Progenitor cell of endocrine pancreas (in vitro differentiated cells): ENCODE results near the gene ADAP1. TPM values are rescaled to one million over a fixed set of nuclear protein-coding genes. Genes with fewer than 3 reads are reported as not detected.
A peak's percentile ranks its signal among the peaks of the same experiment; 100 is the strongest.
"Not testable (repeated sequence)": the region's sequence is repeated elsewhere in the genome, so short reads cannot be mapped to it uniquely, and the experiment has no call there.

Experiments
- DNase-seq: peaks from one replicate; pipeline ENCODE4 v3.0.0; 2021; ENCODE audit warnings: low spot score; ENCODE audit not compliant: unreplicated experiment
- H3K27ac Mint-ChIP-seq: 2 replicates; pipeline ENCODE4 v1.8.0; 2021; ENCODE audit warnings: mild to moderate bottlenecking, moderate library complexity, mixed read lengths
- H3K27me3 Mint-ChIP-seq: 2 replicates; pipeline ENCODE4 v1.8.0; 2021; ENCODE audit warnings: mixed read lengths
- H3K36me3 Mint-ChIP-seq: 2 replicates; pipeline ENCODE4 v1.8.0; 2022; ENCODE audit warnings: mixed read lengths; ENCODE audit not compliant: insufficient read depth
- H3K4me1 Mint-ChIP-seq: 2 replicates; pipeline ENCODE4 v1.8.0; 2021; ENCODE audit warnings: low read depth, mixed read lengths
- H3K4me3 Mint-ChIP-seq: 2 replicates; pipeline ENCODE4 v1.8.0; 2021; ENCODE audit warnings: low read depth, mild to moderate bottlenecking, moderate library complexity, mixed read lengths
- H3K9me3 Mint-ChIP-seq: 2 replicates; pipeline ENCODE4 v1.8.0; 2021; ENCODE audit warnings: low read depth, mixed read lengths
- CTCF ChIP-seq: fragments of 200-600 bp; sonication (generic); IDR thresholded peaks from one replicate; pipeline ENCODE4 v1.5.0; 2021; ENCODE audit warnings: antibody characterized with exemption, mild to moderate bottlenecking; ENCODE audit not compliant: unreplicated experiment
- total RNA-seq: library from RNA; stranded (reverse); gene quantifications from 2 replicates; pipeline ENCODE4 v1.2.1, GENCODE V29; 2021

Gene ADAP1
- total RNA-seq, 1 donor from 2014 or later: 10.3 TPM

- DNase-seq: no peak
- no peaks in the 10 kb centered on the region for H3K9me3 Mint-ChIP-seq
- H3K36me3 Mint-ChIP-seq: peaks cover 22% of the 10 kb centered on the region
- no peaks in the 10 kb centered on the region for H3K27me3 Mint-ChIP-seq
- H3K4me1 Mint-ChIP-seq: peaks cover 7% of the 10 kb centered on the region
- H3K4me3 Mint-ChIP-seq: no peak overlapping the region
- no peak overlapping the region for H3K27ac Mint-ChIP-seq
- TF ChIP-seq CTCF: no peak
These were observed 80.3 kb downstream of the ADAP1 start for GRCh38 chr7:874031-874749.

- peaks cover 5% of the 10 kb centered on the region for H3K4me1 Mint-ChIP-seq
- H3K27me3 Mint-ChIP-seq: no peaks in the 10 kb centered on the region
- peak; percentile 49 for DNase-seq
- no peak overlapping the region for H3K4me3 Mint-ChIP-seq
- peaks cover 24% of the 10 kb centered on the region for H3K36me3 Mint-ChIP-seq
- peak; percentile 85 for TF ChIP-seq CTCF
- H3K9me3 Mint-ChIP-seq: no peaks in the 10 kb centered on the region
- peak overlapping the region; percentile 64 for H3K27ac Mint-ChIP-seq
These were observed 81.0 kb downstream of the ADAP1 start for GRCh38 chr7:873367-874002.

GRCh38 chr7:872685-873084 is 81.8 kb downstream of the ADAP1 start:
- H3K9me3 Mint-ChIP-seq, H3K4me3 Mint-ChIP-seq, H3K27ac Mint-ChIP-seq, H3K27me3 Mint-ChIP-seq, H3K4me1 Mint-ChIP-seq, DNase-seq: not testable (repeated sequence)
- peaks cover 24% of the 10 kb centered on the region for H3K36me3 Mint-ChIP-seq

- Mint-ChIP-seq H3K4me1 (peaks cover 2% of the 10 kb centered on the region), H3K9me3 (no peaks in the 10 kb centered on the region), H3K4me3 (no peak overlapping the region), H3K27me3 (no peaks in the 10 kb centered on the region), H3K36me3 (peaks cover 27% of the 10 kb centered on the region), H3K27ac (no peak overlapping the region)
- no peak for TF ChIP-seq CTCF
- DNase-seq: no peak
These were observed 82.5 kb downstream of the ADAP1 start for GRCh38 chr7:871900-872537.

DNA sequence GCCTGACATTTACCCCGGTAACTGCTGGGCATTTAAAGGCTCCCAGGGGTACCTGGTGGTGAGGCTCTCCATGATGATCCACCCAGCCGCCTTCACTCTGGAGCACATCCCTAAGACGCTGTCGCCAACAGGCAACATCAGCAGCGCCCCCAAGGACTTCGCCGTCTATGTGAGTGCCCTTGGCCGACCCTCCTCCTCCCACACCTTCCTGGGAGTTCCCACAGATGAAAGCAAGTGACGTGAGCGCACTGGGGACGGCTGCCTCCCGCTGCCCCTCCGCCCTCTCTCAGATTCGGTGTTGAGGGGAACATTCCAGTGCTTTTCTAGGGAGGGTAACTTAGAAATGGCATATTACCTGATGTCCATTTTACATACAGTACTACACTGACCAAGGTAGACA is 85.1 kb downstream of the ADAP1 start:
- H3K27me3 Mint-ChIP-seq: no peaks in the 10 kb centered on the region
- no peak for DNase-seq
- no peak overlapping the region for H3K27ac Mint-ChIP-seq
- no peak overlapping the region for H3K4me3 Mint-ChIP-seq
- peaks cover 2% of the 10 kb centered on the region for H3K4me1 Mint-ChIP-seq
- no peak for TF ChIP-seq CTCF
- peaks cover 37% of the 10 kb centered on the region for H3K36me3 Mint-ChIP-seq
- H3K9me3 Mint-ChIP-seq: no peaks in the 10 kb centered on the region

GRCh38 chr7:868189-868486 is 86.3 kb downstream of the ADAP1 start:
- H3K4me1 Mint-ChIP-seq: no peaks in the 10 kb centered on the region

More at GRCh38 chr7:868189-868486, 86.3 kb downstream of the ADAP1 start:
- no peak for DNase-seq
- Mint-ChIP-seq H3K36me3 (peaks cover 35% of the 10 kb centered on the region), H3K27ac (no peak overlapping the region), H3K9me3 (no peaks in the 10 kb centered on the region), H3K27me3 (no peaks in the 10 kb centered on the region), H3K4me3 (no peak overlapping the region)
- TF ChIP-seq CTCF: no peak
